Measurements from ENCODE around the gene ST8SIA6.

ST8SIA6 gene

GRCh38 chr10:17276756-17277424 is 177.5 kb downstream of the ST8SIA6 start:
- H3K4me3 ChIP-seq (ENCODE audit: low read depth, low read length) = no peak overlapping the region
- TF ChIP-seq, protein P1, sequence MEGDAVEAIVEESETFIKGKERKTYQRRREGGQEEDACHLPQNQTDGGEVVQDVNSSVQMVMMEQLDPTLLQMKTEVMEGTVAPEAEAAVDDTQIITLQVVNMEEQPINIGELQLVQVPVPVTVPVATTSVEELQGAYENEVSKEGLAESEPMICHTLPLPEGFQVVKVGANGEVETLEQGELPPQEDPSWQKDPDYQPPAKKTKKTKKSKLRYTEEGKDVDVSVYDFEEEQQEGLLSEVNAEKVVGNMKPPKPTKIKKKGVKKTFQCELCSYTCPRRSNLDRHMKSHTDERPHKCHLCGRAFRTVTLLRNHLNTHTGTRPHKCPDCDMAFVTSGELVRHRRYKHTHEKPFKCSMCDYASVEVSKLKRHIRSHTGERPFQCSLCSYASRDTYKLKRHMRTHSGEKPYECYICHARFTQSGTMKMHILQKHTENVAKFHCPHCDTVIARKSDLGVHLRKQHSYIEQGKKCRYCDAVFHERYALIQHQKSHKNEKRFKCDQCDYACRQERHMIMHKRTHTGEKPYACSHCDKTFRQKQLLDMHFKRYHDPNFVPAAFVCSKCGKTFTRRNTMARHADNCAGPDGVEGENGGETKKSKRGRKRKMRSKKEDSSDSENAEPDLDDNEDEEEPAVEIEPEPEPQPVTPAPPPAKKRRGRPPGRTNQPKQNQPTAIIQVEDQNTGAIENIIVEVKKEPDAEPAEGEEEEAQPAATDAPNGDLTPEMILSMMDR (IDR thresholded peaks at IDR 0.05; ENCODE audit: borderline replicate concordance, insufficient read depth, low read depth, low read length) = no peak

DNA sequence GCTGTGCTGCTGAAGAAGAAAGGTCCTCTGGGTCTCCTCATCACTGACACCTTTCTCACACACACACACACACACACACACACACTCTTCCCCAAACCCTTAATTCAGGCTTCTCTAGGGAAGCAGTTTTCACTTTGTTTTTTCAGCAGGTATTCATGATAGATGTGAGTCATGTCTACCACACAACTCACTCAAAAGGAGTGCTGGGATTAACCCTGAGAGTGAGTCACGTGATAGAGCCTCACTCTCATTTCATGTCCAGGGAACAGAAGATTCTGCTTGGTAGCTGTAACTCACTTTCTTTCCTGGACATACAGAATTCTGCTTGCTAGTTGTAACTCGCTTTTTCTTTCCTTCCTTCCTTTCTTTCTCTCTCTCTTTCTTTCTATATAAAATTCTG is 181.0 kb downstream of the ST8SIA6 start:
- H3K4me3 ChIP-seq (ENCODE audit: low read depth, low read length) = no peak overlapping the region
- TF ChIP-seq, protein P1 (IDR thresholded peaks at IDR 0.05; ENCODE audit: borderline replicate concordance, insufficient read depth, low read depth, low read length) = no peak

DNA sequence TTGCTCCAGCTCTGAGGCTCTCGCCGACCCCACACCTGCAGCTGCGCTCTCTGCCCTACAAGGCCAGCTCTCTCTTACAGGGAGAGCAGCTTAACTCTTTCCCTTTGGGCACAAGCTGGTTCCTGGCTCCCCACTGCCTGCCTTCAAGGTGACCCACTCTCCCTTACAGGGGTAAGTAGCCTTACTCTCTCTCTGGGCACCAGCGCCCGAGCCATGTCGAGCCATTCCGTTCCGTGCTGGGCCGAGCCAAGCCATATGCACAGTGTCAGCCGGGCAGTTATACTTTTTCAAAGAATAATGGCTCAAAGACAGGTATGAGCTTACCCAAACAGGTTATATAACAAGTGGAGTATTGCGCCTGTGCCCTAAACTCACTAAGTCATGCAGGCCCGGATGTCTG is 181.7 kb downstream of the ST8SIA6 start:
- TF ChIP-seq, protein P1 (IDR thresholded peaks at IDR 0.05; ENCODE audit: borderline replicate concordance, insufficient read depth, low read depth, low read length) = no peak

More for the DNA sequence above, 181.7 kb downstream of the ST8SIA6 start:
- no peak overlapping the region for H3K4me3 ChIP-seq (ENCODE audit: low read depth, low read length)

Measured in GM12875 (cell line).